ENCODE measurements around the gene MFN2.

DNA sequence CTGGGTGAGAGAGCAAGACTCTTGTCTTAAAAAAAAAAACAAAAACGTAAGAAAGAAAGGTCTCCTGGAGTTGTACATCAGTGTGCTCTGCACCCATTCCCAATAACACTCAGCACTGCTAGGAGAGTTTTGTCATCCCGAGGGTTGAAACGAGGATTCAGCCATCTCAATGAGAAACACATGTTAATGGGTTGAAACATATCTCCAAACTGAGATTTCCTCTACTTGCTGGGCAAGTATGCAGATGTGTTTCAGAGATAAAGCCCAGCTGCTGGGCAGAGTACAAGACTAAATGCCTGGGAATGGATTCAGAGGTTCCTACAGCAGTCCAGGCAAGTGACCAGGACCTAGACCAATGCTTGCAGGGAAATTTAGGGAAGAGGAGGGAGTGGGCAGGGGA, 2.6 kb upstream of the MFN2 start:
- TF ChIP-seq, protein P1, sequence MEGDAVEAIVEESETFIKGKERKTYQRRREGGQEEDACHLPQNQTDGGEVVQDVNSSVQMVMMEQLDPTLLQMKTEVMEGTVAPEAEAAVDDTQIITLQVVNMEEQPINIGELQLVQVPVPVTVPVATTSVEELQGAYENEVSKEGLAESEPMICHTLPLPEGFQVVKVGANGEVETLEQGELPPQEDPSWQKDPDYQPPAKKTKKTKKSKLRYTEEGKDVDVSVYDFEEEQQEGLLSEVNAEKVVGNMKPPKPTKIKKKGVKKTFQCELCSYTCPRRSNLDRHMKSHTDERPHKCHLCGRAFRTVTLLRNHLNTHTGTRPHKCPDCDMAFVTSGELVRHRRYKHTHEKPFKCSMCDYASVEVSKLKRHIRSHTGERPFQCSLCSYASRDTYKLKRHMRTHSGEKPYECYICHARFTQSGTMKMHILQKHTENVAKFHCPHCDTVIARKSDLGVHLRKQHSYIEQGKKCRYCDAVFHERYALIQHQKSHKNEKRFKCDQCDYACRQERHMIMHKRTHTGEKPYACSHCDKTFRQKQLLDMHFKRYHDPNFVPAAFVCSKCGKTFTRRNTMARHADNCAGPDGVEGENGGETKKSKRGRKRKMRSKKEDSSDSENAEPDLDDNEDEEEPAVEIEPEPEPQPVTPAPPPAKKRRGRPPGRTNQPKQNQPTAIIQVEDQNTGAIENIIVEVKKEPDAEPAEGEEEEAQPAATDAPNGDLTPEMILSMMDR (IDR thresholded peaks at IDR 0.05) = no peak
- TF ChIP-seq POLR2AphosphoS5 (IDR thresholded peaks at IDR 0.05) (no peak), POLR2A (IDR thresholded peaks at IDR 0.05) (no peak)
